ENCODE data around the gene HIVEP2. TPM values are rescaled to one million over a fixed set of nuclear protein-coding genes. Genes with fewer than 3 reads are reported as not detected.

The HIVEP2 gene
- total RNA-seq, 1 experiment from 2014 or later = 4.2 TPM

GRCh38 chr6:142934106-142934505, 10.9 kb downstream of the HIVEP2 start:
- no peak overlapping the region for H3K4me2 ChIP-seq (ENCODE audit: insufficient read depth, insufficient read length, low read length)
- Mint-ChIP-seq H3K27ac (no peak overlapping the region), H3K4me1 (peaks cover 3 to 4% of the 10 kb centered on the region in 2 experiments; a peak in 3 of 4 replicates), H3K27me3 (ENCODE audit: low read depth) (no peaks in the 10 kb centered on the region; the same call in 1 of the 2 replicates), H3K4me3 (no peak overlapping the region), H3K9me3 (no peaks in the 10 kb centered on the region), H3K36me3 (ENCODE audit: insufficient read depth in 1 of 3, low read depth in 3 of 3) (no peaks in the 10 kb centered on the region; a peak in 1 of 7 replicates)
- H4K91ac ChIP-seq (ENCODE audit: insufficient read length, low read depth, low read length) = no peak overlapping the region
- no peak overlapping the region for H2BK15ac ChIP-seq (ENCODE audit: low read depth, low read length)
- no peak overlapping the region for H2BK5ac ChIP-seq (ENCODE audit: insufficient read length, low read length)
- no peak overlapping the region for H4K5ac ChIP-seq (ENCODE audit: insufficient read length, low read depth, low read length)
- peaks cover 2% of the 10 kb centered on the region; the same call in 1 of the 2 replicates for H3K79me2 ChIP-seq (ENCODE audit: insufficient read depth, low read length)
- H3K27ac ChIP-seq (ENCODE audit: insufficient read length, low read depth, low read length) = no peak overlapping the region
- H3K9ac ChIP-seq (ENCODE audit: extremely low read depth, insufficient read length, low read length) = no peak overlapping the region
- H3K14ac ChIP-seq (ENCODE audit: insufficient read depth, low read length) = no peak overlapping the region
- no peaks in the 10 kb centered on the region for H3K9me3 ChIP-seq (ENCODE audit: control insufficient read depth, low read depth, low read length)
- H2AK5ac ChIP-seq (ENCODE audit: insufficient read length, low read length) = no peak overlapping the region
- TF ChIP-seq, protein P1, sequence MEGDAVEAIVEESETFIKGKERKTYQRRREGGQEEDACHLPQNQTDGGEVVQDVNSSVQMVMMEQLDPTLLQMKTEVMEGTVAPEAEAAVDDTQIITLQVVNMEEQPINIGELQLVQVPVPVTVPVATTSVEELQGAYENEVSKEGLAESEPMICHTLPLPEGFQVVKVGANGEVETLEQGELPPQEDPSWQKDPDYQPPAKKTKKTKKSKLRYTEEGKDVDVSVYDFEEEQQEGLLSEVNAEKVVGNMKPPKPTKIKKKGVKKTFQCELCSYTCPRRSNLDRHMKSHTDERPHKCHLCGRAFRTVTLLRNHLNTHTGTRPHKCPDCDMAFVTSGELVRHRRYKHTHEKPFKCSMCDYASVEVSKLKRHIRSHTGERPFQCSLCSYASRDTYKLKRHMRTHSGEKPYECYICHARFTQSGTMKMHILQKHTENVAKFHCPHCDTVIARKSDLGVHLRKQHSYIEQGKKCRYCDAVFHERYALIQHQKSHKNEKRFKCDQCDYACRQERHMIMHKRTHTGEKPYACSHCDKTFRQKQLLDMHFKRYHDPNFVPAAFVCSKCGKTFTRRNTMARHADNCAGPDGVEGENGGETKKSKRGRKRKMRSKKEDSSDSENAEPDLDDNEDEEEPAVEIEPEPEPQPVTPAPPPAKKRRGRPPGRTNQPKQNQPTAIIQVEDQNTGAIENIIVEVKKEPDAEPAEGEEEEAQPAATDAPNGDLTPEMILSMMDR (conservative IDR thresholded peaks at IDR 0.05) = no peak
- H2BK20ac ChIP-seq (ENCODE audit: low read depth, low read length, poor library complexity, severe bottlenecking) = no peak overlapping the region
- peaks cover 3% of the 10 kb centered on the region for H3K79me1 ChIP-seq (ENCODE audit: insufficient read depth, low read depth, low read length, poor library complexity, severe bottlenecking)
- no peak overlapping the region for H2BK120ac ChIP-seq (ENCODE audit: low read depth, low read length, poor library complexity, severe bottlenecking)
- no peak overlapping the region for H2BK12ac ChIP-seq (ENCODE audit: insufficient read length, low read depth, low read length)
- H3K27me3 ChIP-seq (ENCODE audit: insufficient read depth, low read length) = no peaks in the 10 kb centered on the region
- no peak for DNase-seq
- no peak overlapping the region for H3K4ac ChIP-seq (ENCODE audit: low read depth, low read length)
- no peak overlapping the region for H3T11ph ChIP-seq (ENCODE audit: low read length)
- H3K23ac ChIP-seq (ENCODE audit: insufficient read length, low read depth, low read length) = no peak overlapping the region
- H3K18ac ChIP-seq (ENCODE audit: insufficient read length, low read depth, low read length) = no peak overlapping the region
- no peak overlapping the region for H3K56ac ChIP-seq (ENCODE audit: insufficient read length, low read depth, low read length)
- H4K8ac ChIP-seq (replicated peaks; ENCODE audit: insufficient read length, low read depth, low read length) = no peak overlapping the region
- no peak overlapping the region for H2AFZ ChIP-seq (ENCODE audit: low read length)
- no peaks in the 10 kb centered on the region for H3K4me1 ChIP-seq (ENCODE audit: insufficient read depth, low read length)
- H3K23me2 ChIP-seq (ENCODE audit: insufficient read length, low read depth, low read length, poor library complexity, severe bottlenecking) = no peaks in the 10 kb centered on the region
- H4K20me1 ChIP-seq (ENCODE audit: control insufficient read depth, insufficient read depth, insufficient read length) = no peaks in the 10 kb centered on the region
